SK-N-MC (cell line): ENCODE data around the gene PARD3B.

Source experiments
- FOXP2 ChIP-seq: optimal IDR thresholded peaks from 2 replicates; pipeline ENCODE3; 2011; ENCODE audit warnings: mild to moderate bottlenecking, moderate library complexity; ENCODE audit not compliant: insufficient read depth; ENCODE audit errors: extremely low read length, control extremely low read depth
- POLR2AphosphoS5 ChIP-seq: IDR thresholded peaks from 2 replicates; pipeline ENCODE4 v1.6.1; 2012; ENCODE audit warnings: mild to moderate bottlenecking, low read depth, low read length, borderline replicate concordance

GRCh38 chr2:204751472-204751871, 206.2 kb downstream of the PARD3B start:
- TF ChIP-seq POLR2AphosphoS5 (no peak), FOXP2 (no peak)
